ENCODE results near the gene ROBO1.

GRCh38 chr3:78889348-78889747, 878.5 kb downstream of the ROBO1 start:
- TF ChIP-seq CTCF (IDR thresholded peaks at IDR 0.05; ENCODE audit: borderline replicate concordance, extremely low read depth, low read length, poor library complexity, severe bottlenecking) (no peak), EZH2 (IDR thresholded peaks at IDR 0.05; ENCODE audit: borderline replicate concordance, low read depth, low read length, severe bottlenecking) (no peak)
